HG03521 (cell line): Measurements from ENCODE around the gene SIK2.

Source experiments
- ATAC-seq: cut with Tn5 transposase; IDR thresholded peaks from one replicate; pipeline ENCODE4 v1.9.1; 2021; ENCODE audit warnings: mild to moderate bottlenecking, moderate library complexity; ENCODE audit not compliant: unreplicated experiment

Gene SIK2

DNA sequence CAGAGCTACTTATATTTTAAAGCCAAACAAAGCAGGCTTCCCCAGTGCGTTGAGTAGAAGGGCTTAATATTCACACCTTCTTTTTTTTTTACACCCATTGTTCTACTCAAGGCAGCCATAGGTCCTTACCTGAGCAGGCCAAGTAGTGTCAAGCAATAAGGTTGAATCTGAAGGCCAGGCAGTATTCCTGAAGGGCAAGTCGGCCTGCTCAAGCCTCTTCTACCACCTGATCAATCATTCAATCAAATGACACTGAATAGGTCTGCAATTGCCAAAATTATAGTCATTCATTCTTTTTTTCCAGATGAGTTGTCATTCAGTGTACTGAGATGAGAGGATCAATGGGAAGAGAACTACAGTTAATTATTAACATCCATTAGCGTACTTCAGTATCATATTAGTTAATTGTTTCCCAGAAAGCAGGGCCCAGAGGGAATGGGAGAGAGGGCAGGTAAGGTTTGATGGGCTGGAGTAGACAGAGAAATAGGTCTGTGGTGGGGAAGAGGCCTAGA lies 175.9 kb downstream of the SIK2 start:
- no peak for ATAC-seq

DNA sequence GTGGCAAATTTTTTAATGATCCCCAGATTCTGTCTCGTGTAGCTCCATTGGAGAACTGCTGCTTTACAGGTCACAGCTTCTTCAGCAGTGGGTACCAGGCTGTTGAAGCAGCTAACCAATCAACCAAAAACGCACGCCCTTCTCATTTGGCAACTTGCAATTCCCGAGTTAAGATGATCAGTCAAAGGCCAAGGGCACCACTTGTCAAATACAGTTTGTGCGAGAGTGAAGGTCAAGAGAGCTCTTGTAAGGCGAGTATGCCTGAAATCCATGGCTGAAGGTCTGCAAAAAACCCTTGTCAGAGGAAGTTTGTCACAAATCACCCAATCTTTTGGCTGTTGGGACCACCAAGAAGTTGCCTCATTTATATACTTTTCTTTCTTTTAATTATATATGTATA lies 176.9 kb downstream of the SIK2 start:
- ATAC-seq = no peak
